HCT116 (cell line): ENCODE measurements around the gene CATSPER4. TPM values are rescaled to one million over a fixed set of nuclear protein-coding genes. Genes with fewer than 3 reads are reported as not detected.

Source experiments
- ATAC-seq: fragments of 200-7000 bp; cut with Tn5 transposase; 2 replicates; pipeline ENCODE4 v1.9.1; 2020; ENCODE audit warnings: mild to moderate bottlenecking, moderate library complexity
- BruUV-seq: library from RNA; stranded (reverse); fragments of 400-500 nt; replicated peaks from 2 replicates; lab custom pipeline; 2021; lab: Mats Ljungman, UMichigan
- CTCF ChIA-PET: fragments of 300-600 bp; sonication (Branson Sonifier 250); formaldehyde crosslinking; loops from one replicate; lab custom pipeline; 2021; ENCODE audit warnings: antibody characterized with exemption; lab: Charles Lee
- POLR2A ChIA-PET: fragments of 300-600, 350-600 bp; sonication (Branson Sonifier 250); formaldehyde crosslinking; loops from one replicate; lab custom pipeline; 2021; ENCODE audit warnings: antibody characterized with exemption; lab: Charles Lee
- RAD21 ChIA-PET, 2 experiments: fragments of 300-600 bp; sonication (Branson Sonifier 250); formaldehyde crosslinking; loops; one replicate each; lab custom pipeline; 2023; ENCODE audit warnings: low total read pairs in 2 of 2; ENCODE audit not compliant: uncharacterized antibody in 2 of 2, unreplicated experiment in 2 of 2, low non-redundant PET in 1 of 2; lab: Charles Lee
- DNase-seq: peaks from one replicate; pipeline ENCODE4 v3.0.0-alpha.2; 2010; ENCODE audit warnings: low read depth, low spot score
- H2AFZ ChIP-seq: fragments of 200-600 bp; shearing (Covaris generic), sonication (generic); 2 replicates; pipeline ENCODE4 v1.6.1; 2017; ENCODE audit warnings: low read depth, mixed run types, mixed read lengths, antibody characterized with exemption, low read length; ENCODE audit not compliant: poor library complexity, severe bottlenecking
- H3K27ac ChIP-seq: 2 replicates; pipeline ENCODE4 v1.5.1; 2012; ENCODE audit warnings: low read depth, low read length
- H3K27me3 ChIP-seq: fragments of 200-600 bp; sonication (generic); 2 replicates; pipeline ENCODE4 v1.6.1; 2016; ENCODE audit warnings: mixed run types, low read length, mixed read lengths; ENCODE audit not compliant: insufficient read depth
- H3K36me3 ChIP-seq, 2 experiments: fragments of 200-500 bp in 1 of 2; fragments of 200-600 bp in 1 of 2; sonication (Bioruptor generic) in 1 of 2; sonication (generic) in 1 of 2; 2 replicates each; pipeline versions ENCODE4 v1.5.1 to v1.6.1; 2014 to 2016; ENCODE audit warnings: low read length in 2 of 2, inconsistent platforms in 1 of 2, mixed read lengths in 1 of 2, mixed run types in 1 of 2; ENCODE audit not compliant: insufficient read depth in 2 of 2, control insufficient read depth in 1 of 2
- H3K4me1 ChIP-seq, 2 experiments: fragments of 200-600 bp in 1 of 2; sonication (generic) in 1 of 2; 2 replicates each; pipeline versions ENCODE4 v1.5.1 to v1.6.1; 2012 to 2017; ENCODE audit warnings: low read length in 2 of 2, inconsistent platforms in 1 of 2, mild to moderate bottlenecking in 1 of 2, mixed read lengths in 1 of 2, mixed run types in 1 of 2, moderate library complexity in 1 of 2; ENCODE audit not compliant: insufficient read depth in 2 of 2, control insufficient read depth in 1 of 2
- H3K4me2 ChIP-seq: fragments of 200-600 bp; sonication (generic); 2 replicates; pipeline ENCODE4 v1.6.1; 2017; ENCODE audit warnings: mixed run types, low read length, mixed read lengths
- H3K4me3 ChIP-seq, 2 experiments: fragments of 200-600 bp in 1 of 2; sonication (generic) in 1 of 2; replicated peaks in 1 of 2; 2 replicates each; pipeline ENCODE4 v1.5.1; 2011 to 2016; ENCODE audit warnings: low read length in 2 of 2, control low read depth in 1 of 2, low read depth in 1 of 2, mild to moderate bottlenecking in 1 of 2, mixed read lengths in 1 of 2, mixed run types in 1 of 2
- H3K79me2 ChIP-seq: fragments of 200-600 bp; sonication (generic); 2 replicates; pipeline ENCODE4 v1.6.1; 2017; ENCODE audit warnings: mild to moderate bottlenecking, mixed run types, low read length, moderate library complexity, mixed read lengths; ENCODE audit not compliant: insufficient read depth
- H3K9ac ChIP-seq: fragments of 200-600 bp; sonication (generic); 2 replicates; pipeline ENCODE4 v1.6.1; 2016; ENCODE audit warnings: low read length, mixed read lengths
- H3K9me2 ChIP-seq: fragments of 200-600 bp; sonication (generic), shearing (Covaris generic); 2 replicates; pipeline ENCODE4 v1.6.1; 2017; ENCODE audit warnings: mixed run types, mild to moderate bottlenecking, moderate library complexity; ENCODE audit not compliant: insufficient read depth
- H3K9me3 ChIP-seq, 2 experiments: fragments of 200-500 bp in 1 of 2; fragments of 200-600 bp in 1 of 2; sonication (Bioruptor generic) in 1 of 2; sonication (generic) in 1 of 2; 2 replicates each; pipeline ENCODE4 v1.6.1; 2014 to 2017; ENCODE audit warnings: low read length in 2 of 2, mixed read lengths in 2 of 2, inconsistent platforms in 1 of 2, low read depth in 1 of 2, mild to moderate bottlenecking in 1 of 2, mixed run types in 1 of 2, moderate library complexity in 1 of 2; ENCODE audit not compliant: control insufficient read depth in 1 of 2, insufficient read depth in 1 of 2
- H4K20me1 ChIP-seq: fragments of 200-600 bp; sonication (generic), shearing (Covaris generic); 2 replicates; pipeline ENCODE4 v1.6.1; 2017; ENCODE audit warnings: mixed run types, mild to moderate bottlenecking, moderate library complexity; ENCODE audit not compliant: insufficient read depth
- CEBPB ChIP-seq: IDR thresholded peaks from 2 replicates; pipeline ENCODE4 v1.6.1; 2012; ENCODE audit warnings: low read depth
- EGR1 ChIP-seq: IDR thresholded peaks from 2 replicates; pipeline ENCODE4 v1.6.1; 2012; ENCODE audit warnings: low read depth
- EZH2 ChIP-seq: fragments of 200-600 bp; sonication (generic); IDR thresholded peaks from 2 replicates; pipeline ENCODE4 v1.6.1; 2017; ENCODE audit warnings: antibody characterized with exemption, mixed run types
- JUND ChIP-seq: IDR thresholded peaks from 2 replicates; pipeline ENCODE4 v1.6.1; 2012
- POLR2AphosphoS5 ChIP-seq: IDR thresholded peaks from 2 replicates; pipeline ENCODE4 v1.6.1; 2011; ENCODE audit warnings: mild to moderate bottlenecking, low read depth, low read length, moderate library complexity
- SIN3A ChIP-seq: IDR thresholded peaks from 2 replicates; pipeline ENCODE4 v1.6.1; 2012; ENCODE audit warnings: low read depth
- SP1 ChIP-seq: IDR thresholded peaks from 2 replicates; pipeline ENCODE4 v1.6.1; 2012; ENCODE audit warnings: low read depth
- SRF ChIP-seq: IDR thresholded peaks from 2 replicates; pipeline ENCODE4 v1.6.1; 2012; ENCODE audit warnings: low read depth
- TCF7L2 ChIP-seq: IDR thresholded peaks from 2 replicates; pipeline ENCODE4 v1.7.0; 2011; ENCODE audit warnings: borderline replicate concordance, inconsistent platforms; ENCODE audit not compliant: insufficient read depth, insufficient read length; ENCODE audit errors: extremely low read depth
- YY1 ChIP-seq: IDR thresholded peaks from 2 replicates; pipeline ENCODE4 v1.6.1; 2011; ENCODE audit warnings: low read length, low read depth, moderate library complexity, mild to moderate bottlenecking; ENCODE audit not compliant: insufficient replicate concordance; ENCODE audit errors: extremely low read depth
- ZFX ChIP-seq: fragments of 450-650 bp; IDR thresholded peaks from 2 replicates; pipeline ENCODE4 v1.6.1; 2017
- intact Hi-C: fragments of 100-400 bp; cut with micrococcal nuclease; formaldehyde crosslinking; loops from 2 replicates; pipeline ENCODE4 v1.10.0; 2022
- total RNA-seq: library from RNA; stranded (reverse); gene quantifications from one replicate; pipeline ENCODE4 v1.2.1, GENCODE V29; 2021; ENCODE audit not compliant: unreplicated experiment

Gene CATSPER4
- total RNA-seq, 1 experiment from 2014 or later = not detected

- TF ChIP-seq TCF7L2 (no peak), YY1 (no peak), CEBPB (no peak), EGR1 (no peak), SIN3A (no peak)
Measured at GRCh38 chr1:26184883-26185282, 5.5 kb upstream of the CATSPER4 start (continued).

GRCh38 chr1:26187882-26188281 is 2.5 kb upstream of the CATSPER4 start:
- H3K9ac ChIP-seq = no peak overlapping the region
- no peak for DNase-seq
- H3K27me3 ChIP-seq = no peaks in the 10 kb centered on the region
- BruUV-seq = no TSS peak
- no peaks in the 10 kb centered on the region for H3K9me3 ChIP-seq
- no peak overlapping the region for H3K27ac ChIP-seq
- intact Hi-C loops = no loop called here
- no peaks in the 10 kb centered on the region for H3K79me2 ChIP-seq
- H4K20me1 ChIP-seq = no peaks in the 10 kb centered on the region
- H3K4me1 ChIP-seq = no peaks in the 10 kb centered on the region
- POLR2A ChIA-PET = interaction anchor here (2.1 kb wide), 1 partner anchor 10 kb away, joined by 6 read pairs; the partner anchor contains the start of gene CNKSR1
- no peak overlapping the region for H2AFZ ChIP-seq
- TF ChIP-seq ZFX (no peak), JUND (no peak), YY1 (no peak), CEBPB (no peak), EZH2 (no peak), SRF (no peak), SP1 (no peak), POLR2AphosphoS5 (no peak)
- CTCF ChIA-PET = no interaction called here
- RAD21 ChIA-PET = no interaction called here
- H3K4me3 ChIP-seq = no peak overlapping the region
- ATAC-seq = no peak
- H3K36me3 ChIP-seq = no peaks in the 10 kb centered on the region; a peak in 1 of 4 replicates
- no peaks in the 10 kb centered on the region for H3K9me2 ChIP-seq
- H3K4me2 ChIP-seq = no peak overlapping the region
